ENCODE results near the gene ULBP3. TPM values are rescaled to one million over a fixed set of nuclear protein-coding genes. Genes with fewer than 3 reads are reported as not detected.

Gene ULBP3
- total and polyA plus RNA-seq, 8 donors = 0.38 to 0.98 (median 0.77) TPM

GRCh38 chr6:150058231-150058792 lies 10.6 kb downstream of the ULBP3 start:
- intact Hi-C loops (cut with DNase I) = no loop called here
- Histone ChIP-seq H3K36me3 (no peaks in the 10 kb centered on the region), H3K27ac (no peak overlapping the region), H3K4me1 (no peaks in the 10 kb centered on the region), H3K4me3 (no peak overlapping the region), H3K9me3 (no peaks in the 10 kb centered on the region), H3K27me3 (no peaks in the 10 kb centered on the region)
- no peak for FAIRE-seq
- no peak for ATAC-seq
- TF ChIP-seq, protein P1, sequence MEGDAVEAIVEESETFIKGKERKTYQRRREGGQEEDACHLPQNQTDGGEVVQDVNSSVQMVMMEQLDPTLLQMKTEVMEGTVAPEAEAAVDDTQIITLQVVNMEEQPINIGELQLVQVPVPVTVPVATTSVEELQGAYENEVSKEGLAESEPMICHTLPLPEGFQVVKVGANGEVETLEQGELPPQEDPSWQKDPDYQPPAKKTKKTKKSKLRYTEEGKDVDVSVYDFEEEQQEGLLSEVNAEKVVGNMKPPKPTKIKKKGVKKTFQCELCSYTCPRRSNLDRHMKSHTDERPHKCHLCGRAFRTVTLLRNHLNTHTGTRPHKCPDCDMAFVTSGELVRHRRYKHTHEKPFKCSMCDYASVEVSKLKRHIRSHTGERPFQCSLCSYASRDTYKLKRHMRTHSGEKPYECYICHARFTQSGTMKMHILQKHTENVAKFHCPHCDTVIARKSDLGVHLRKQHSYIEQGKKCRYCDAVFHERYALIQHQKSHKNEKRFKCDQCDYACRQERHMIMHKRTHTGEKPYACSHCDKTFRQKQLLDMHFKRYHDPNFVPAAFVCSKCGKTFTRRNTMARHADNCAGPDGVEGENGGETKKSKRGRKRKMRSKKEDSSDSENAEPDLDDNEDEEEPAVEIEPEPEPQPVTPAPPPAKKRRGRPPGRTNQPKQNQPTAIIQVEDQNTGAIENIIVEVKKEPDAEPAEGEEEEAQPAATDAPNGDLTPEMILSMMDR (IDR thresholded peaks at IDR 0.05) = no peak
- 83 to 86% methylated on average over 14 of the region's 14 CpGs for whole genome bisulfite sequencing, 2 donors
- DNase-seq = no peak

- DNase-seq (no peak), ATAC-seq (no peak), FAIRE-seq (no peak)
- intact Hi-C loops (cut with DNase I) = no loop called here
- H3K27ac ChIP-seq = no peak overlapping the region
- H3K36me3 ChIP-seq = no peaks in the 10 kb centered on the region
- H3K9me3 ChIP-seq = no peaks in the 10 kb centered on the region
- 64 to 67% methylated on average over 29 of the region's 29 CpGs for WGBS, 2 donors
- H3K4me3 ChIP-seq = no peak overlapping the region
- TF ChIP-seq, protein P1 (IDR thresholded peaks at IDR 0.05) = no peak
- H3K27me3 ChIP-seq = no peaks in the 10 kb centered on the region
- no peaks in the 10 kb centered on the region for H3K4me1 ChIP-seq
These were observed 11.4 kb downstream of the ULBP3 start for GRCh38 chr6:150057501-150057951.

DNA sequence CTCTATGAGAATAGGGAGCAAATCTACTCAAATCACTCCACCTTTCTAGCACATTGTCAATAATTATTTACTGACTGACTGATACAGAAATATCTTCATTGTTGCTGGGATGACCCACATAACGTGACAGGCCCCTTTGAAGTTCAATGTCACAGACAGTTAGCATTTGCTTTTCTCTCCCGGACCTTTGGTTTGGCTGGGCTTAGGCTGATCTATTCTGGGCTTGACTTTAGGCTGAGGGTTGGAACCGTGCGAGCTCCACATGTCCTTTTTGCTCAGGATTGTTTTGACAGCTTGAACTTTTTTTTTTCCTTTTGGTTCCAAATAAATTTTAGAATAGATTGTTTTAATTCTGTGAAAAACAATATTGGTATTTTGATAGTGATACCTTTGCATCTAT lies 12.0 kb downstream of the ULBP3 start:
- no peak for ATAC-seq
- Histone ChIP-seq H3K27ac (no peak overlapping the region), H3K4me3 (no peak overlapping the region), H3K4me1 (no peaks in the 10 kb centered on the region), H3K9me3 (no peaks in the 10 kb centered on the region), H3K27me3 (no peaks in the 10 kb centered on the region), H3K36me3 (no peaks in the 10 kb centered on the region)
- TF ChIP-seq, protein P1 (IDR thresholded peaks at IDR 0.05) = no peak
- WGBS, 2 donors = 69 to 76% methylated on average over 4 of the region's 4 CpGs
- no peak for FAIRE-seq
- no peak for DNase-seq
- intact Hi-C loops (cut with DNase I) = no loop called here

- 67 to 76% methylated on average over 12 of the region's 12 CpGs for WGBS, 2 donors
- H3K36me3 ChIP-seq = no peaks in the 10 kb centered on the region
- H3K4me3 ChIP-seq = no peak overlapping the region
- no peaks in the 10 kb centered on the region for H3K27me3 ChIP-seq
- DNase-seq (no peak), FAIRE-seq (no peak), ATAC-seq (no peak)
- no peak overlapping the region for H3K27ac ChIP-seq
- intact Hi-C loops (cut with DNase I) = no loop called here
- no peaks in the 10 kb centered on the region for H3K4me1 ChIP-seq
- no peaks in the 10 kb centered on the region for H3K9me3 ChIP-seq
- TF ChIP-seq, protein P1 (IDR thresholded peaks at IDR 0.05) = no peak
These were observed 12.8 kb downstream of the ULBP3 start for GRCh38 chr6:150056156-150056555.

DNA sequence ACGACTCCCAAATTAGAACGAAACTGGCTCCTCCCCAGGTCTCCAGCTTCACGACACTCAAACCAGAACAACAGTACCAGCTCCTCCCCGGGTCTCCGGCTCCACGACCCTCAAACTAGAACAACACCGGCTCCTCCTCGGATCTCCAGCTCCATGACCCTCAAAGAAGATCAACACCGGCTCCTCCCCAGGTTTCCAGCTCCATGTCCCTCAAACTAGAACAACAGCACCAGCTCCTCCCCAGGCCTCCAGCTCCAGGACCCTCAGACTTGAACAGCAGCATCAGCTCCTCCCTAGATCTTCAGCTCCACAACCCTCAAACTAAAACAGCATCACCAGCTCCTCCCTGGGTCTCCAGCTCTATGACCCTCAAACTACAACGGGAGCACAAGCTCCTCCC lies 13.8 kb downstream of the ULBP3 start:
- H3K36me3 ChIP-seq = no peaks in the 10 kb centered on the region
- intact Hi-C loops (cut with DNase I) = no loop called here
- H3K4me3 ChIP-seq = no peak overlapping the region
- ATAC-seq = no peak
- TF ChIP-seq, protein P1 (IDR thresholded peaks at IDR 0.05) = no peak
- FAIRE-seq = no peak
- H3K27ac ChIP-seq = no peak overlapping the region
- no peaks in the 10 kb centered on the region for H3K4me1 ChIP-seq
- WGBS, 2 donors = 66 to 78% methylated on average over 10 of the region's 10 CpGs
- H3K9me3 ChIP-seq = no peaks in the 10 kb centered on the region
- DNase-seq = peak in 1 of 6 donors; percentile 6
- H3K27me3 ChIP-seq = no peaks in the 10 kb centered on the region

Measured in pancreas (tissue), 10 donors.